Vagina (tissue), 2 donors: ENCODE results near the gene GLI3.

Source experiments
- CTCF ChIP-seq, 3 experiments: fragments of 450-650 bp in 2 of 3; fragments of 200-600 bp in 1 of 3; sonication (generic) in 1 of 3; IDR thresholded peaks; one replicate each; pipeline ENCODE4 v1.5.1; 2017 to 2019; ENCODE audit warnings: antibody characterized with exemption in 3 of 3, mild to moderate bottlenecking in 2 of 3, moderate library complexity in 2 of 3
- POLR2A ChIP-seq, 2 donors: fragments of 450-650 bp; IDR thresholded peaks; one replicate each; pipeline ENCODE4 v1.6.1; 2017; ENCODE audit warnings: antibody characterized with exemption in 2 of 2, mild to moderate bottlenecking in 2 of 2, moderate library complexity in 2 of 2

DNA sequence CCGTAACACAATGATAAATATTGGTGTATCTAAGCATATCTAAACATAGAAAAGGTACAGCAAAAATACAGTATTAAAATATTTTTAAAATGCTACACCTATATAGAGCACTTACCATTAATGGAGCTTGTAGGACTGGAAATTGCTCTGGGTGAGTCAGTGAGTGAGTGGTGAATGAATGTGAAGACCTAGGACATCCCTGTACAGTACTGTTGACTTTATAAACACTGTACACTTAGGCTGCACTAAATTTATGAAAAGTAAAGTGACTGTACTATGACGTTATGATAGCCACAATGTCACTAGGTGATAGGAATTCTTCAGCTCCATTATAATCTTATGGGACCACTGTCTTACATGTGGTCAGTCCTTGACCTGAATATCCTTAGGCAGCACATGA lies 147.0 kb downstream of the GLI3 start:
- TF ChIP-seq CTCF (IDR thresholded peaks at IDR 0.05) (no peak), POLR2A (IDR thresholded peaks at IDR 0.05) (no peak)
